Right atrium auricular region (tissue), 2 donors: ENCODE data around the gene FBXO7. TPM values are rescaled to one million over a fixed set of nuclear protein-coding genes. Genes with fewer than 3 reads are reported as not detected.

Experiments
- DNase-seq: peaks from one replicate; pipeline ENCODE4 v3.0.0-alpha.2; 2019; ENCODE audit warnings: low spot score
- H3K27ac ChIP-seq, 2 donors: fragments of 200-600 bp; sonication (generic); 1 replicate in 1 of 2; 2 replicates in 1 of 2; pipeline ENCODE4 v1.5.1; 2016 to 2019
- H3K27me3 ChIP-seq, 2 donors: fragments of 200-600 bp; sonication (generic); one replicate each; pipeline versions ENCODE4 v1.5.1 to v1.6.0; 2017 to 2019
- H3K36me3 ChIP-seq: fragments of 200-600 bp; sonication (generic); one replicate; pipeline ENCODE4 v1.5.1; 2016
- H3K4me1 ChIP-seq, 2 donors: fragments of 200-600 bp; sonication (generic); one replicate each; pipeline versions ENCODE4 v1.5.1 to v1.6.0; 2017 to 2019
- H3K4me3 ChIP-seq, 2 donors: fragments of 200-600 bp; sonication (generic); 1 replicate in 1 of 2; 2 replicates in 1 of 2; pipeline ENCODE4 v1.5.1; 2017 to 2019; ENCODE audit warnings: mild to moderate bottlenecking in 1 of 2, moderate library complexity in 1 of 2
- H3K9me3 ChIP-seq, 2 donors: fragments of 200-600 bp; sonication (generic); one replicate each; pipeline ENCODE4 v1.5.1; 2019
- CTCF ChIP-seq, 2 donors: fragments of 200-600 bp; sonication (generic); IDR thresholded peaks; one replicate each; pipeline ENCODE4 v1.5.1; 2019; ENCODE audit warnings: antibody characterized with exemption in 2 of 2
- total RNA-seq, 2 donors: library from RNA; depleted of rRNA; stranded (reverse); fragments of >200 nt; gene quantifications; one replicate each; pipeline ENCODE4 v1.1.0, GENCODE V29; 2016

The FBXO7 gene
- total RNA-seq, 2 donors from 2014 or later, result 48.2 to 55.1 TPM

- H3K4me1 ChIP-seq, result no peaks in the 10 kb centered on the region
- TF ChIP-seq CTCF (IDR thresholded peaks at IDR 0.05), result no peak
- no peaks in the 10 kb centered on the region for H3K27me3 ChIP-seq
- no peak overlapping the region for H3K4me3 ChIP-seq
- no peaks in the 10 kb centered on the region for H3K36me3 ChIP-seq
- no peak overlapping the region for H3K27ac ChIP-seq
- H3K9me3 ChIP-seq, result no peaks in the 10 kb centered on the region
- no peak for DNase-seq
Measured at GRCh38 chr22:32517921-32518320, 43.3 kb downstream of the FBXO7 start.

- Histone ChIP-seq H3K4me3 (no peak overlapping the region), H3K9me3 (no peaks in the 10 kb centered on the region), H3K27me3 (no peaks in the 10 kb centered on the region), H3K27ac (no peak overlapping the region), H3K4me1 (no peaks in the 10 kb centered on the region), H3K36me3 (no peaks in the 10 kb centered on the region)
- DNase-seq, result no peak
- TF ChIP-seq CTCF (IDR thresholded peaks at IDR 0.05), result no peak
Measured at GRCh38 chr22:32518381-32518780, 43.8 kb downstream of the FBXO7 start.

- H3K36me3 ChIP-seq, result no peaks in the 10 kb centered on the region
- no peak overlapping the region for H3K27ac ChIP-seq
- no peak for TF ChIP-seq CTCF (IDR thresholded peaks at IDR 0.05)
- no peak overlapping the region for H3K4me3 ChIP-seq
- no peaks in the 10 kb centered on the region for H3K27me3 ChIP-seq
- H3K9me3 ChIP-seq, result no peaks in the 10 kb centered on the region
- no peaks in the 10 kb centered on the region for H3K4me1 ChIP-seq
- no peak for DNase-seq
Measured at GRCh38 chr22:32518848-32519247, 44.2 kb downstream of the FBXO7 start.

- no peaks in the 10 kb centered on the region for H3K4me1 ChIP-seq
- H3K9me3 ChIP-seq, result peaks cover 0 to 11% of the 10 kb centered on the region in 2 donors
- H3K27ac ChIP-seq, result no peak overlapping the region
- no peaks in the 10 kb centered on the region for H3K36me3 ChIP-seq
- no peak for DNase-seq
- TF ChIP-seq CTCF (IDR thresholded peaks at IDR 0.05), result no peak
- no peaks in the 10 kb centered on the region for H3K27me3 ChIP-seq
- H3K4me3 ChIP-seq, result no peak overlapping the region
Measured at GRCh38 chr22:32520612-32521011, 46.0 kb downstream of the FBXO7 start.

- peaks cover 0 to 11% of the 10 kb centered on the region in 2 donors for H3K9me3 ChIP-seq
- TF ChIP-seq CTCF (IDR thresholded peaks at IDR 0.05), result no peak
- H3K27me3 ChIP-seq, result no peaks in the 10 kb centered on the region
- H3K4me3 ChIP-seq, result no peak overlapping the region
- DNase-seq, result no peak
- H3K36me3 ChIP-seq, result no peaks in the 10 kb centered on the region
- no peaks in the 10 kb centered on the region for H3K4me1 ChIP-seq
- H3K27ac ChIP-seq, result no peak overlapping the region
Measured at GRCh38 chr22:32522237-32522636, 47.6 kb downstream of the FBXO7 start.

GRCh38 chr22:32527756-32528155 lies 53.1 kb downstream of the FBXO7 start:
- DNase-seq, result no peak

More at GRCh38 chr22:32527756-32528155, 53.1 kb downstream of the FBXO7 start:
- peaks cover 0 to 40% of the 10 kb centered on the region in 2 donors for H3K4me1 ChIP-seq
- H3K36me3 ChIP-seq, result no peaks in the 10 kb centered on the region
- TF ChIP-seq CTCF (IDR thresholded peaks at IDR 0.05), result no peak
- no peaks in the 10 kb centered on the region for H3K27me3 ChIP-seq
- H3K4me3 ChIP-seq, result no peak overlapping the region
- no peak overlapping the region for H3K27ac ChIP-seq
- peaks cover 0 to 11% of the 10 kb centered on the region in 2 donors for H3K9me3 ChIP-seq
